ENCODE data around the gene OVCH2. TPM values are rescaled to one million over a fixed set of nuclear protein-coding genes. Genes with fewer than 3 reads are reported as not detected.

The OVCH2 gene
- total RNA-seq, 2 donors from 2014 or later, result not detected

- no peaks in the 10 kb centered on the region for H3K4me1 ChIP-seq
- no peaks in the 10 kb centered on the region for H3K9me3 ChIP-seq
- TF ChIP-seq CTCF (IDR thresholded peaks at IDR 0.05), result no peak
- H3K4me3 ChIP-seq, result no peak overlapping the region
- DNase-seq (ENCODE audit: low spot score), result no peak
- no peak overlapping the region for H3K27ac ChIP-seq
- no peaks in the 10 kb centered on the region for H3K36me3 ChIP-seq
- H3K27me3 ChIP-seq, result no peaks in the 10 kb centered on the region
Observed at GRCh38 chr11:7687386-7687785, 18.9 kb downstream of the OVCH2 start.

- Histone ChIP-seq H3K27me3 (no peaks in the 10 kb centered on the region), H3K36me3 (no peaks in the 10 kb centered on the region), H3K4me1 (no peaks in the 10 kb centered on the region), H3K27ac (no peak overlapping the region), H3K4me3 (no peak overlapping the region), H3K9me3 (no peaks in the 10 kb centered on the region)
- TF ChIP-seq CTCF (IDR thresholded peaks at IDR 0.05), result no peak
- DNase-seq (ENCODE audit: low spot score), result no peak
Observed at GRCh38 chr11:7686761-7687160, 19.5 kb downstream of the OVCH2 start.

- no peak for TF ChIP-seq CTCF (IDR thresholded peaks at IDR 0.05)
- H3K4me3 ChIP-seq, result no peak overlapping the region
- no peaks in the 10 kb centered on the region for H3K9me3 ChIP-seq
- H3K4me1 ChIP-seq, result no peaks in the 10 kb centered on the region
- DNase-seq (ENCODE audit: low spot score), result no peak
- no peaks in the 10 kb centered on the region for H3K36me3 ChIP-seq
- H3K27me3 ChIP-seq, result no peaks in the 10 kb centered on the region
- no peak overlapping the region for H3K27ac ChIP-seq
Observed at GRCh38 chr11:7683571-7683970, 22.7 kb downstream of the OVCH2 start.

- H3K4me1 ChIP-seq, result peaks cover 0 to 11% of the 10 kb centered on the region in 2 donors
- no peak overlapping the region for H3K4me3 ChIP-seq
- no peak for DNase-seq (ENCODE audit: low spot score)
- H3K36me3 ChIP-seq, result no peaks in the 10 kb centered on the region
- no peaks in the 10 kb centered on the region for H3K27me3 ChIP-seq
- H3K27ac ChIP-seq, result no peak overlapping the region
- no peaks in the 10 kb centered on the region for H3K9me3 ChIP-seq
- TF ChIP-seq CTCF (IDR thresholded peaks at IDR 0.05), result no peak
Observed at GRCh38 chr11:7677796-7678201, 28.5 kb downstream of the OVCH2 start.

- Histone ChIP-seq H3K9me3 (no peaks in the 10 kb centered on the region), H3K4me3 (no peak overlapping the region), H3K27me3 (no peaks in the 10 kb centered on the region), H3K27ac (no peak overlapping the region), H3K36me3 (no peaks in the 10 kb centered on the region), H3K4me1 (peaks cover 0 to 17% of the 10 kb centered on the region in 2 donors)
- TF ChIP-seq CTCF (IDR thresholded peaks at IDR 0.05), result no peak
- no peak for DNase-seq (ENCODE audit: low spot score)
Observed at GRCh38 chr11:7677071-7677470, 29.2 kb downstream of the OVCH2 start.

- DNase-seq (ENCODE audit: low spot score), result no peak
- Histone ChIP-seq H3K4me3 (no peak overlapping the region), H3K36me3 (no peaks in the 10 kb centered on the region), H3K9me3 (no peaks in the 10 kb centered on the region), H3K27me3 (no peaks in the 10 kb centered on the region), H3K4me1 (peaks cover 0 to 17% of the 10 kb centered on the region in 2 donors), H3K27ac (no peak overlapping the region)
- no peak for TF ChIP-seq CTCF (IDR thresholded peaks at IDR 0.05)
Observed at GRCh38 chr11:7675631-7676030, 30.6 kb downstream of the OVCH2 start.
